Neural cell (in vitro differentiated cells): ENCODE data around the gene TBKBP1. TPM values are rescaled to one million over a fixed set of nuclear protein-coding genes. Genes with fewer than 3 reads are reported as not detected.

Source experiments
- H2AFZ ChIP-seq: fragments of 200-600, 300-800 bp; sonication (generic), shearing (Covaris generic); 2 replicates; pipeline ENCODE4 v1.6.0; 2014; ENCODE audit warnings: low read depth, mild to moderate bottlenecking, antibody characterized with exemption, low read length, moderate library complexity
- H3F3A ChIP-seq: fragments of 200-600 bp; shearing (Covaris generic); 2 replicates; pipeline ENCODE4 v1.6.1; 2016; ENCODE audit warnings: mild to moderate bottlenecking, moderate library complexity, mixed read lengths, antibody characterized with exemption, low read length; ENCODE audit not compliant: insufficient read depth, poor library complexity, severe bottlenecking
- H3K27ac ChIP-seq: fragments of 200-600, 300-800 bp; sonication (generic), shearing (Covaris generic); 2 replicates; pipeline ENCODE4 v1.5.1; 2014; ENCODE audit warnings: mild to moderate bottlenecking, low read length, moderate library complexity
- H3K27me3 ChIP-seq: fragments of 300-800, 200-600 bp; sonication (generic), shearing (Covaris generic); 2 replicates; pipeline ENCODE4 v1.6.0; 2014; ENCODE audit warnings: mild to moderate bottlenecking, low read depth, low read length, moderate library complexity; ENCODE audit not compliant: insufficient read depth
- H3K36me3 ChIP-seq: fragments of 300-800, 200-600 bp; sonication (generic), shearing (Covaris generic); 2 replicates; pipeline ENCODE4 v1.5.1; 2014; ENCODE audit warnings: mild to moderate bottlenecking, antibody characterized with exemption, low read length, moderate library complexity; ENCODE audit not compliant: insufficient read depth
- H3K4me2 ChIP-seq: fragments of 300-800, 200-600 bp; sonication (generic), shearing (Covaris generic); 2 replicates; pipeline ENCODE4 v1.6.0; 2014; ENCODE audit warnings: mild to moderate bottlenecking, low read length
- H3K4me3 ChIP-seq: fragments of 300-800, 200-600 bp; sonication (generic), shearing (Covaris generic); 2 replicates; pipeline ENCODE4 v1.5.1; 2014; ENCODE audit warnings: mild to moderate bottlenecking, low read length, moderate library complexity
- H3K79me2 ChIP-seq: fragments of 200-600 bp; shearing (Covaris generic); replicated peaks from 2 replicates; pipeline ENCODE4 v1.6.0; 2014; ENCODE audit warnings: mild to moderate bottlenecking, low read length, moderate library complexity; ENCODE audit not compliant: insufficient read depth
- H3K9ac ChIP-seq: fragments of 300-800, 200-600 bp; sonication (generic), shearing (Covaris generic); 2 replicates; pipeline ENCODE4 v1.6.1; 2016; ENCODE audit warnings: mild to moderate bottlenecking, low read length, mixed read lengths
- H3K9me2 ChIP-seq: fragments of 200-600 bp; shearing (Covaris generic); 2 replicates; pipeline ENCODE4 v1.6.1; 2016; ENCODE audit warnings: mild to moderate bottlenecking, low read length, mixed read lengths; ENCODE audit not compliant: insufficient read depth
- H3K9me3 ChIP-seq: fragments of 200-600, 300-800 bp; sonication (generic), shearing (Covaris generic); 2 replicates; pipeline ENCODE4 v1.6.1; 2016; ENCODE audit warnings: mild to moderate bottlenecking, mixed run types, low read length, moderate library complexity, mixed read lengths
- H4K20me1 ChIP-seq: fragments of 200-600 bp; shearing (Covaris generic); 2 replicates; pipeline ENCODE4 v1.6.1; 2016; ENCODE audit warnings: mild to moderate bottlenecking, mixed run types; ENCODE audit not compliant: insufficient read depth
- CTCF ChIP-seq: fragments of 450-650 bp; IDR thresholded peaks from 2 replicates; pipeline ENCODE4 v1.5.1; 2014; ENCODE audit warnings: antibody characterized with exemption, mild to moderate bottlenecking, moderate library complexity; ENCODE audit not compliant: poor library complexity, severe bottlenecking
- EP300 ChIP-seq: fragments of 450-650 bp; conservative IDR thresholded peaks from 2 replicates; pipeline ENCODE4 v1.6.1; 2014; ENCODE audit warnings: antibody characterized with exemption, mild to moderate bottlenecking, moderate library complexity; ENCODE audit not compliant: poor library complexity, severe bottlenecking
- EZH2 ChIP-seq: fragments of 200-600, 300-800 bp; shearing (Covaris generic), sonication (generic); IDR thresholded peaks from 2 replicates; pipeline ENCODE4 v1.6.1; 2014; ENCODE audit warnings: antibody characterized with exemption, low read length, borderline replicate concordance, mild to moderate bottlenecking; ENCODE audit not compliant: insufficient read depth, poor library complexity, severe bottlenecking
- MXI1 ChIP-seq: fragments of 450-650 bp; conservative IDR thresholded peaks from 2 replicates; pipeline ENCODE4 v1.6.1; 2014; ENCODE audit warnings: antibody characterized with exemption, mild to moderate bottlenecking; ENCODE audit not compliant: poor library complexity, severe bottlenecking
- POLR2AphosphoS5 ChIP-seq: IDR thresholded peaks from 2 replicates; pipeline ENCODE4 v1.6.1; 2012
- RAD21 ChIP-seq: fragments of 450-650 bp; conservative IDR thresholded peaks from 2 replicates; pipeline ENCODE4 v1.6.1; 2014; ENCODE audit warnings: antibody characterized with exemption, mild to moderate bottlenecking, moderate library complexity
- REST ChIP-seq: IDR thresholded peaks from 2 replicates; pipeline ENCODE4 v1.6.1; 2012; ENCODE audit warnings: borderline replicate concordance
- SMC3 ChIP-seq: fragments of 450-650 bp; conservative IDR thresholded peaks from 2 replicates; pipeline ENCODE4 v1.6.1; 2014; ENCODE audit warnings: antibody characterized with exemption, mild to moderate bottlenecking, moderate library complexity; ENCODE audit not compliant: poor library complexity
- TAF1 ChIP-seq: IDR thresholded peaks from 2 replicates; pipeline ENCODE4 v1.6.1; 2012; ENCODE audit warnings: low read depth
- polyA plus RNA-seq: library from polyadenylated mRNA; depleted of rRNA; stranded (reverse); fragments of >200 nt; gene quantifications from 2 replicates; pipeline ENCODE4 v1.2.3, GENCODE V29; 2014

TBKBP1 gene
- polyA plus RNA-seq, 1 donor from 2014 or later, result 25.4 TPM

GRCh38 chr17:47724705-47725104, 30.7 kb downstream of the TBKBP1 start:
- Histone ChIP-seq H3K79me2 (no peaks in the 10 kb centered on the region), H3K4me3 (no peak overlapping the region), H3K27me3 (peaks cover 11% of the 10 kb centered on the region), H4K20me1 (no peaks in the 10 kb centered on the region), H3K27ac (no peak overlapping the region), H3K36me3 (no peaks in the 10 kb centered on the region), H3K9ac (no peak overlapping the region), H3K9me2 (no peaks in the 10 kb centered on the region), H2AFZ (no peak overlapping the region), H3K9me3 (no peaks in the 10 kb centered on the region), H3K4me2 (no peak overlapping the region), H3F3A (no peaks in the 10 kb centered on the region)
- TF ChIP-seq EP300 (no peak), POLR2AphosphoS5 (no peak), REST (no peak), EZH2 (no peak), MXI1 (no peak), RAD21 (no peak), TAF1 (no peak), CTCF (no peak), SMC3 (no peak)

- TF ChIP-seq CTCF, result no peak
Measured at GRCh38 chr17:47725446-47726111, 31.6 kb downstream of the TBKBP1 start.

More at GRCh38 chr17:47725446-47726111, 31.6 kb downstream of the TBKBP1 start:
- H3F3A ChIP-seq, result no peaks in the 10 kb centered on the region
- no peak overlapping the region for H3K4me3 ChIP-seq
- peaks cover 7% of the 10 kb centered on the region for H3K27me3 ChIP-seq
- no peak overlapping the region for H3K27ac ChIP-seq
- H4K20me1 ChIP-seq, result no peaks in the 10 kb centered on the region
- H3K9me2 ChIP-seq, result no peaks in the 10 kb centered on the region
- no peak overlapping the region for H2AFZ ChIP-seq
- no peak overlapping the region for H3K4me2 ChIP-seq
- H3K9me3 ChIP-seq, result no peaks in the 10 kb centered on the region
- H3K9ac ChIP-seq, result no peak overlapping the region
- no peaks in the 10 kb centered on the region for H3K79me2 ChIP-seq
- H3K36me3 ChIP-seq, result no peaks in the 10 kb centered on the region
